Measurements from ENCODE around the gene FBXO41. TPM values are rescaled to one million over a fixed set of nuclear protein-coding genes. Genes with fewer than 3 reads are reported as not detected.

FBXO41 gene
- total RNA-seq, 1 donor from 2014 or later, result 1.6 TPM

- Histone ChIP-seq H3K36me3 (ENCODE audit: control insufficient read depth, insufficient read depth, low read length) (no peaks in the 10 kb centered on the region), H3K27me3 (ENCODE audit: control insufficient read depth, insufficient read depth, low read length) (no peaks in the 10 kb centered on the region), H3K4me3 (ENCODE audit: low read depth, low read length) (no peak overlapping the region)
- DNase-seq (ENCODE audit: low read depth) (no peak), FAIRE-seq (no peak)
- TF ChIP-seq, protein P1, sequence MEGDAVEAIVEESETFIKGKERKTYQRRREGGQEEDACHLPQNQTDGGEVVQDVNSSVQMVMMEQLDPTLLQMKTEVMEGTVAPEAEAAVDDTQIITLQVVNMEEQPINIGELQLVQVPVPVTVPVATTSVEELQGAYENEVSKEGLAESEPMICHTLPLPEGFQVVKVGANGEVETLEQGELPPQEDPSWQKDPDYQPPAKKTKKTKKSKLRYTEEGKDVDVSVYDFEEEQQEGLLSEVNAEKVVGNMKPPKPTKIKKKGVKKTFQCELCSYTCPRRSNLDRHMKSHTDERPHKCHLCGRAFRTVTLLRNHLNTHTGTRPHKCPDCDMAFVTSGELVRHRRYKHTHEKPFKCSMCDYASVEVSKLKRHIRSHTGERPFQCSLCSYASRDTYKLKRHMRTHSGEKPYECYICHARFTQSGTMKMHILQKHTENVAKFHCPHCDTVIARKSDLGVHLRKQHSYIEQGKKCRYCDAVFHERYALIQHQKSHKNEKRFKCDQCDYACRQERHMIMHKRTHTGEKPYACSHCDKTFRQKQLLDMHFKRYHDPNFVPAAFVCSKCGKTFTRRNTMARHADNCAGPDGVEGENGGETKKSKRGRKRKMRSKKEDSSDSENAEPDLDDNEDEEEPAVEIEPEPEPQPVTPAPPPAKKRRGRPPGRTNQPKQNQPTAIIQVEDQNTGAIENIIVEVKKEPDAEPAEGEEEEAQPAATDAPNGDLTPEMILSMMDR (IDR thresholded peaks at IDR 0.05; ENCODE audit: insufficient read depth, low read length, severe bottlenecking), result no peak
These were observed 30.2 kb upstream of the FBXO41 start for GRCh38 chr2:73314441-73314840.

DNA sequence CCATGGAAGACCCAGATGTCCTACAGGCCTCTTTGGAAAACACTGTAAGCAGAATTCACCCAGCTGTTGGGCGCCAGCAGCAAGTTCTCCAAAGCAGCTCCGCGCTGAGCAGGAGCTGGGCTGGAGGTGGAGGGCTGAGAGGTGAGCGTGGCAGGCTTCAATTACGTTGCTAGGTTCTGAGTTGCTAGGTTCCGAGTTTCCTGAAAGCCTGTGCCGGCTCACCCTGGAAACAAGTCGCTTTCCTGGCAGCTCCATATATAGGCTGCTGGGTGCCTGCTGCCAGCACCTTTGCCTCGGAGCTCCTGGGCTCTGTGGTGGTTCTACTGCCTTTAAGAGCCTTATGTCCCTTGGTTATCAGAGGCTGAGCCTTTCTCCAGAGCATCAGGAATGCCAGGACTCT lies 23.4 kb upstream of the FBXO41 start:
- Histone ChIP-seq H3K4me3 (ENCODE audit: low read depth, low read length) (no peak overlapping the region), H3K27me3 (ENCODE audit: control insufficient read depth, insufficient read depth, low read length) (peaks cover 2% of the 10 kb centered on the region), H3K36me3 (ENCODE audit: control insufficient read depth, insufficient read depth, low read length) (no peaks in the 10 kb centered on the region)
- TF ChIP-seq, protein P1 (IDR thresholded peaks at IDR 0.05; ENCODE audit: insufficient read depth, low read length, severe bottlenecking), result no peak
- no peak for DNase-seq (ENCODE audit: low read depth)
- no peak for FAIRE-seq

- no peaks in the 10 kb centered on the region for H3K36me3 ChIP-seq (ENCODE audit: control insufficient read depth, insufficient read depth, low read length)
- peak; percentile 82 for DNase-seq (ENCODE audit: low read depth)
- H3K27me3 ChIP-seq (ENCODE audit: control insufficient read depth, insufficient read depth, low read length), result peaks cover 2% of the 10 kb centered on the region
- TF ChIP-seq, protein P1 (IDR thresholded peaks at IDR 0.05; ENCODE audit: insufficient read depth, low read length, severe bottlenecking), result no peak
- H3K4me3 ChIP-seq (ENCODE audit: low read depth, low read length), result no peak overlapping the region
- FAIRE-seq, result no peak
These were observed 17.4 kb upstream of the FBXO41 start for GRCh38 chr2:73301636-73302035.

- Histone ChIP-seq H3K36me3 (ENCODE audit: control insufficient read depth, insufficient read depth, low read length) (no peaks in the 10 kb centered on the region), H3K4me3 (ENCODE audit: low read depth, low read length) (no peak overlapping the region), H3K27me3 (ENCODE audit: control insufficient read depth, insufficient read depth, low read length) (peaks cover 1% of the 10 kb centered on the region)
- DNase-seq (ENCODE audit: low read depth) (no peak), FAIRE-seq (no peak)
- TF ChIP-seq, protein P1 (IDR thresholded peaks at IDR 0.05; ENCODE audit: insufficient read depth, low read length, severe bottlenecking), result no peak
These were observed 16.6 kb upstream of the FBXO41 start for GRCh38 chr2:73300926-73301325.

- TF ChIP-seq, protein P1 (IDR thresholded peaks at IDR 0.05; ENCODE audit: insufficient read depth, low read length, severe bottlenecking), result no peak
- DNase-seq (ENCODE audit: low read depth) (no peak), FAIRE-seq (no peak)
- Histone ChIP-seq H3K4me3 (ENCODE audit: low read depth, low read length) (no peak overlapping the region), H3K36me3 (ENCODE audit: control insufficient read depth, insufficient read depth, low read length) (no peaks in the 10 kb centered on the region), H3K27me3 (ENCODE audit: control insufficient read depth, insufficient read depth, low read length) (peaks cover 4% of the 10 kb centered on the region)
These were observed 13.3 kb upstream of the FBXO41 start for GRCh38 chr2:73297586-73297985.

DNA sequence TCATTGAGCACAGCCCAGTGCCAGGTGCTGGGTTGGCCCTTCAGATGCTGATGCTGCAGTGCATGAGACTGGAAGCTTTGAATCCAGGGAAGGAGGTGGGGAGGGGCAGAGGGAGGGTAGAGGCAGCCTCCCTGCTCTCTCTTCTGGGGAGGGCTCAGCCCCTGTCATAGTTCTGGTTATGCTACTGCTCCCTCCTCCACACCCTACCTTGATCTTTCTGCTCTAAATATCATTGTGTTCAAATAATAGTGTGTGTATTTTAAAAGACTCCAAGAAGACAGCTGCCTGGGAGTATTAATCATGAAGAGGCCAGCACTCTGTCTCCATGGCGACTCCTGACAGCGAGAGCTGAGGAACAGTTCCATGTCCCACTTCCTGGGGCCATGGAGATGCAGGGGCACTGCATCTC lies 12.9 kb upstream of the FBXO41 start:
- TF ChIP-seq, protein P1 (IDR thresholded peaks at IDR 0.05; ENCODE audit: insufficient read depth, low read length, severe bottlenecking), result no peak
- Histone ChIP-seq H3K36me3 (ENCODE audit: control insufficient read depth, insufficient read depth, low read length) (no peaks in the 10 kb centered on the region), H3K4me3 (ENCODE audit: low read depth, low read length) (no peak overlapping the region), H3K27me3 (ENCODE audit: control insufficient read depth, insufficient read depth, low read length) (peaks cover 9% of the 10 kb centered on the region)
- DNase-seq (ENCODE audit: low read depth) (no peak), FAIRE-seq (no peak)
